GM12873 (cell line): Measurements from ENCODE around the gene AMIGO2.

Source experiments
- CTCF ChIP-seq: IDR thresholded peaks from 2 replicates; pipeline ENCODE4 v1.5.1; 2012; ENCODE audit warnings: low read depth, mild to moderate bottlenecking, moderate library complexity, low read length, control low read depth; ENCODE audit not compliant: insufficient read depth; ENCODE audit errors: missing control alignments

AMIGO2 gene

GRCh38 chr12:47077206-47078085 is 2.3 kb downstream of the AMIGO2 start:
- TF ChIP-seq CTCF, result no peak

DNA sequence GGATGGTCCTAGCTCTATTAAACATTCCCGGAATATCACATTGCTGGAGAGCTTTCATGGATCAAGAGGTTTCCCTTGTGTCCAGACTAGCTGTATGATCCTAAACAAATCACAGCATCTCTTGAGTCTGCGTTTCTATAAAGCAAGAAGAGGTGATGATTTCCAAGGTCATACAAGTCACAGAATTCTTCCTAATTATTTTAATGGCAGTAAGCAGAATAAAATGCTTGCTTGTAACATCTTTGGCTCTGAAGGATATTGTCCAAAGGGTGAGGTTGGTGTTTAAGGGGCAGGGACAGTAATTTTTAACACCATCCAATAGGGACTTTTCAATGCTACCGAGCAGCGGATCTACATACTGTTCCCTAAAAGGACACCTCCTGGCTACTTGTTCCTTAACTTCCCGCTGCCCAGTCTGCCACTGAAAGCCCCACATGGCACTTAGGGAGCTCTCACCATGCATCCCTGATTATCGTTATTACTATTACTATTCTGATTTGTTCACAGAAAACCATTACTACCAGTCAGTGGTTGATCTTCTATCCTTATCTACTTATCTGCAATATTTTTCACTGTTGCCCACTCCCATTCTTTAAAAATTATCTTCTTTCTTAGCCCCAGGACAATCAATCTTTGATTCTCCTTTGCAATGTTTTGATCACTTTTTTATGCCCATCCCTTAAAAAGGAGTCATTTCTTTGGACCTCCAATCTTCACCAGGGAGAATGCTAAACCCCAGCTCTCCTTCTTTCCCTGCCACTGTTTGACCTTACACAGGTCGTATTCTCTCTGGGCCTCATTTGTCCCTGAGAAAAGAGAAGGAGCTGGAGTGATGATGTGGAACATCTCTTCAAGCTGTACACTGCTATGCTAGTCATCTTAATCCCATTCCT is 4.3 kb downstream of the AMIGO2 start:
- TF ChIP-seq CTCF, result no peak

- no peak for TF ChIP-seq CTCF
Measured at GRCh38 chr12:47074757-47075156, 5.0 kb downstream of the AMIGO2 start.

DNA sequence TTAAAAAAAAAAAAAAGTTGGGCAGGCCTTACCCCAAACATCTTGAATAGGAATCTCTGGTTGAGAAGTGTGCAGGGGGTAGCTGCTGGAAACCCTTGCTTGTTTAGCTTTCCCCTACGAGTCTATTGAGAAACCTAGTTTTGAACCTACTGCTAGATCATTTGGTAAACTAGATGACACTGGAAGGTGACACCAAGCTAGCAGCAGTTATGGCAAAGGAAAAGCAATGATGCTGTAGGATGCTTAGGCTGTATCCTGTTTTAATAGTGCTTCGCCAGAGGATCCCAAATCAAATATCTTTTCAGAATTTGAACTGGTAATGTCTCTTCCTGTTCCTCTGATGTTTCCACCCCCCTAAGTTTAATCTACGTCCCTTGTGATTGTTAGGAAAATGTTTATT is 5.8 kb downstream of the AMIGO2 start:
- no peak for TF ChIP-seq CTCF

DNA sequence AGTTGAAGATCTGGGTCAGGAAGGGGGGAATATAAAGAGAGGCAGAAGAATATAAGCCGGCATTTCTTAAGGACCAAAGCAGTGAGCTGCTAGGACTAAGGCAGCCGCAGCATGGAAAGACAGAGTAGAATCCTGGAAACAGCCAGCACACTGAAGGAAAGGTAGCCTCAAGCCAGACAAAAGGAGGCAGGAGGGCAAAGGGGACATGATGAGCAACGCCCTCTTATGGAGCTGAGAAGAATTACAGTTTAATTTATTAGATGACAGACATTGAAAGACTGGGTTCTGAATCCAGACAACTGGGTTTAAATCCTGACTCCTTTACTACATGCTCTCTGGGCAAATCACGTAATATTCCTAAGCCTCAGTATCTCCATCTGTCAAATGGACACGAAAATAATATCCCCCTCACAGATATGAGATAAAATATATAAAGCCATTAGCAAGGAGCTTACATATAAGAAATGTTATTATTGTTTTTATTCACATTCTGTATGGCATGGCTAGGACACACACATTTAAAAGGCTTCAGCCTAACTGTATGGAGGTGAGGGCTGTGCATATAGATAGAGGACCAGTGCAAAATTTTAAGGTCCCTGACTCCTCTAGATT is 8.4 kb downstream of the AMIGO2 start:
- peak; percentile 60 for TF ChIP-seq CTCF

GRCh38 chr12:47070310-47070709 is 9.4 kb downstream of the AMIGO2 start:
- no peak for TF ChIP-seq CTCF

- TF ChIP-seq CTCF, result no peak
Measured at GRCh38 chr12:47068539-47068938, 11.2 kb downstream of the AMIGO2 start.
